Activated T-helper 1 cell treated with anti-CD3 and anti-CD28 coated beads, Interleukin-2, amount 50 U/mL, for 16 hours (primary cell): ENCODE results near the gene RAB27A.

Experiments used
- DNase-seq, 2 donors: peaks; one replicate each; pipeline ENCODE4 v3.0.0-alpha.2; 2020; ENCODE audit warnings: low read depth in 1 of 2, low spot score in 1 of 2

The RAB27A gene

GRCh38 chr15:55230051-55230670 is 59.5 kb downstream of the RAB27A start:
- DNase-seq: no peak

GRCh38 chr15:55226127-55226526 is 63.5 kb downstream of the RAB27A start:
- no peak for DNase-seq

DNA sequence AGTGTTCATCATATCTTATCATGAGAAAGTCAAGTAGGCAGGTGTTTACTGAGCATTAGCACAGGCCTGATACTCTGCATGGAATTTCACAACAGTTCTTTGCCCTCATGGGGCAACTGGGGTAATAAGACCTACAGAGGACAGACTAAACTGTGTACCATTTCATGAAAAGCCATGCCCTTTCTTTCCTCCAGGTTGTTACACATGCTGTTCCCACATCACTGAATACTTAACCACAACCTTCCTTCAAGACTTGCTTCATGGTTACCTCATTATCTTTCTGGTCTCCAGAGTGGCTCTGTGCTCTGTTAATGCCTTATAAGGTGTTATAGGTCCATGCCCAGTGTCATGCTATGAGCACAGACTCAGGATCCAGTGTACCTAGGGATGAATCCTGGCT is 64.7 kb downstream of the RAB27A start:
- no peak for DNase-seq

GRCh38 chr15:55222588-55222987 is 67.0 kb downstream of the RAB27A start:
- DNase-seq: no peak

- DNase-seq: peak in 1 of 2 donors; percentile 8
These were observed 68.3 kb downstream of the RAB27A start for GRCh38 chr15:55221090-55222011.

- DNase-seq: no peak
These were observed 69.0 kb downstream of the RAB27A start for GRCh38 chr15:55220606-55221005.

GRCh38 chr15:55218056-55218455 is 71.6 kb downstream of the RAB27A start:
- DNase-seq: no peak

GRCh38 chr15:55204464-55204863 is 85.1 kb downstream of the RAB27A start:
- no peak for DNase-seq

DNA sequence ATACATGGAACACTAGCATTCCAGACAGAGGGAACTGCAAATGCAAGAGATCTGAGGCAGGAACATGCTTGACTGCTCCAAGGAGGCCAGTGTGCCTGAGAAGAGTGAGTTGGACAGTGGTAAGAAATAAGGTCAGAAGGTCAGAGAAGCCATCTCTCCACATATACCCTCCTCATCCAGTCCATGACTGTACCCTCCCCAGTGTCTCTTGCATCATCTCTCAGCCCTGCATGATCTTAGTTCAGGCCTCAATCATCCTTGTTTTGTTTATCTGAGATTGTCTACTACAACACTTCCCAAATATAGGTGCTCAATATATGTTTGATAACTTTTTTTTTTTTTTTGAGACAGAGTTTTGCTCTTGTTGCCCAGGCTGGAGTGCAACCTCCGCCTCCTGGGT is 87.4 kb downstream of the RAB27A start:
- no peak for DNase-seq

GRCh38 chr15:55198706-55199105 is 90.9 kb downstream of the RAB27A start:
- no peak for DNase-seq

DNA sequence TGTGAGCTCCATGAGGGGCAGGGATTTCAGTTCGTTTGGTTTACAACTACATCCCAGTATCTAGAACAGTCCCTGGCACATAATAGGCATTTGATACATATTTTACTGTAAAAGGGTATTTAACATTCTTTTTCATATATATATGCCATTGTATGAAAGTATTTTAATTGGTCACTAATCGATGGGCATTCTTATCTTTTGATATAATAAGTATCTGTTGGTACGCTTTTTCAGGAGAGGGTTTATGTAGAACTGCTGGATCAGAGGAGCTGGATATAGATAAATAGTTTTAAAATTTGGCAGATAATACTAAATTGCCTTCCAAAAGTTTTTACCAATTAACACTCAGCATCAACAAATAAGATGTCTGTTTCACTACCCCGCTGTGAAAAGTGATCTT is 91.9 kb downstream of the RAB27A start:
- no peak for DNase-seq

- DNase-seq: no peak
These were observed 92.3 kb downstream of the RAB27A start for GRCh38 chr15:55197362-55197705.

DNA sequence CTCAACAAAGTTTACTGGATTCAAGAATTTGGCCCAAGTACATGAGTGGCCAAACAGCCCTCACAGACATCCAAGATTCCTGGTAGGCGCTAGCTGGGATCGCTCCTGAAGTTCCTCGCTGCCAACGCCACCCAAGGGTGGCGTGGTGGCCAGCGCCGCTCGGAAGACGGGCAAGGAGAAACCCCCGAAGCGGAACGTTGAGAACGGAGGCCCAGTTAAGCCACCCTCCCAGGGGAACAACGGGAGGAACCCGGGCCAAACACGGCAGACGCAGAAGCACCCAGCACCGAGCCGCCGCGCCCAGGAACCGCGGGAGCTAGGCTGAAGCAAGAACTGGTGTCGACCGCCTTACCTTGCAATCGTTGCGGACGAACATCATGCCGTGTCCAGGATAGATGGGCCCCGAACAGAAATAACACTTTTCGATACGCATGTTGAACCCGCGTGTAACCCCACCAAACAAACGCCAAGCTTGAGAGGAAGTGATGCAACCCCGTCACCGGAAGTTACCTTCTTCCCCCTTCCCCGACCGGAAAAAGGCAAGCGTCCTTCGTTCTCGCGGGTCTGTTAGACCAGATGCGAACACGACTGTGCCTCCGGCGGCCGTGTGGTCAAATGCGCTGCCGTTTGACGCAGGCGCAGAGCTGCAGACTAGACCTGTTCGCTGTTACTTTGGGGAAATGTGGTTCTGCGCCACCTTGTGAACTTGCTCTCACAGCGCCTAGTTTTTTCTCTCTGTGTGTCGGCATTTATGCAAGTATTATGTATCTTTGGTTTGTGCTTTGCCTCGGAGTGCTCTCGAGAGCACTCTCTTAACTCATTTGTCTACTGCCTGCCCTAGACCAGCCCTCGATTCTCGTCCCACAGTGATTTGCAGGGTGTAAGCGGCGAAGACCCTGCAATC is 92.9 kb downstream of the RAB27A start, which contains the start of gene RSL24D1:
Gene RSL24D1 (minus strand): TSS at position 484 of the 904 bp plus-strand sequence. CDS start 51 bp downstream, at position 433.
- DNase-seq: peak; percentile 88 to 93

- no peak for DNase-seq
These were observed 93.6 kb downstream of the RAB27A start for GRCh38 chr15:55195996-55196395.

GRCh38 chr15:55194256-55194655 is 95.4 kb downstream of the RAB27A start:
- no peak for DNase-seq

DNA sequence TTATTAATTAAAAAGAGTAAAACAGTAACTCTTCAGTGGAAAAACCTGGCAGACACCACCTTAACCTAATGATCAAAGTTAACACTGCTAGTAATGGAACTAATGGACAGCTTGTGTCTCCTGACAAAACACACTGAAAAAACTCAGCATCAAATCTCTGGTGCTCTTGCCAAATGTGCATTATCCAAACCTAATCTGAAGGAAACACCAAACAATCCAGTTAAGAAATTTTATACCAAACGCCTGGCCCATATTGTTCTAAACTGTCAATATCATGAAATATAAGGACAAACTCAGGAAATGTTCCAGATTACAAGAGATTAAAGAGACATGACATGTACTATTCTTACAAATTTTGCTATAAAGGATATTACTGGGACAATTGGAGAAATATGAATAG is 103.3 kb downstream of the RAB27A start:
- DNase-seq: no peak

DNA sequence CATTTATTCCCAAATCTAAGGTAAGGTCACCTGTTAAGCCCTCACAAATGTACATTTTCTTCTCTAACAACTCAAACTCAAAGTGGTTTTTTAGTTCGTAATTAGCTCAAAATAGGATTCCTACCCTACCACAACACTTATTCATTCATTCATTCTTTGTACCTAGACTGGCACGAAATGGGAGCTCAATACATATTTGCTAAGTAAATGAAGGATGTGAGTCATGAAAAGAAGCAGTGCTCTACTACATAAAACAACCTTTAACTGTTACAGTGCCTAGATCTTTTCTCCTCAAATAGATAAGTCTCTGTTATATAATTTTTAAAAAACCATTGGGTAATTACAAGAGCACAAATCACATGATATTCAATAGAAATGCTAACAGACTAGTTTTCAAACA is 105.9 kb downstream of the RAB27A start:
- DNase-seq: no peak

DNA sequence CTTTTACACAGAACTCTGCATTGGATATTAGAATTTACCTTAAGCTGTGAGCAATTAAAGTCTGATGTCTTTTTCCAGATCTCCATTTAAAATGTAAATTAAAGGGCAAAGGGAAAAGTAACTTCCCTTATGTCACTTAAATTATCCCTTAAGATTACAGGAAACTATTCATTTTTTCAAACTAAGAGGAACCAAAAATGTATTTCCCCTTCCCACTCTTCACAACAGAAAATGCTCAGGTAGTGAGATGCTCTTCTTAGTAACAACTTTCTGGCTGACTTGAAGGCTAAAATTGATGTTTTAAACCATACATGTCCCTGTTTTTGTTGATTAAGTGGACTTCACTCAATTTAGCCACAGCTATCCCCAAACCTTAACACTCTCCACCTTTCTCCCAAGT is 110.5 kb downstream of the RAB27A start:
- DNase-seq: no peak

DNA sequence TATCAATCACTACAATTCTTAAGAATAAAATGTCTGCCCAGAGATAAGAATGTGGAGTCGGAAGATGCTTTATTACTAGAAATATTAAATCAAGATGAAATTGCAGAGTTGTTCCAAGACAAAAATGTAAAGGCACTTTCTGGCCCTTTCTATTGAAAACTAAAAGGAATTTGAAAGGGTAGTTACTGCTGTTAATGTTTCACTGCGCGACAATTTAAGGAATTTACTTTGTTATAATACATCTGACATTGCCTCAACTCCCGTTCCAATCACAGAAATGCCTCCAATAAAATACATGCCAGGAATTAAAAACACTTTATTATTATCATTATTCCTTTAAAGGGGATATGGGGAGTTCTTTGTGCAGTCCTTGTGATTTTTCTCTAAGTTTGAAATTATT is 119.3 kb downstream of the RAB27A start:
- DNase-seq: no peak

DNA sequence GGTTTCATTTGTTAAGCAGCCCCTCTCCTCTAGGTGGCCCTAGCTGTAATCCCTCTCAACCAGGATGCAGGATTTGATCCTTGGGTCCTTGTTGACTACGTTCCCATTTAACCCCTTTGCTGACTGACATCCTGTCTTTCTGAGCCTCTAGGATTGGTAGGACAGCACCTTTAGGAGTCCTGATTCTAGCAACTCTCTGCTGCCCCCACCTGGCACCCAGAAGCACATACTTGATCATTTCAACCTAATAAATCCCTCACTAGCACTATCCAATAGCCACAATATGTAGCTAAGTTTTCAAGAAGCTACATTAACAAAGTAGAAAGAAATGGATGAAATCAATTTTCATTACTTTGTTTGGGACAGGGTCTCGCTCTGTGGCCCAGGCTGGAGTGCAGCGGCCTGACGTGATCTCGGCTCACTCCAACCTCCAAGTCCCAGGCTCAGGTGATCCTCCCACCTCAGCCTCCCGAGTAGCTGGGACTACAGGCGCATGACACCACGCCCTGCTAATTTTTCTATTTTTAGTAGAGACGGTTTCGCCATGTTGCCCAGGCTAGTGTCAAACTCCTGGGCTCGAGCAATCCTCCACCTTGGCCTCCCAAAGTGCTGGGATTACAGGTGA is 121.2 kb downstream of the RAB27A start:
- DNase-seq: peak in 1 of 2 donors; percentile 11

- DNase-seq: no peak
These were observed 125.3 kb downstream of the RAB27A start for GRCh38 chr15:55164284-55164683.
